Left ventricle myocardium superior (tissue), 1 donor: Measurements from ENCODE around the gene TASP1. TPM values are rescaled to one million over a fixed set of nuclear protein-coding genes. Genes with fewer than 3 reads are reported as not detected.

Experiments
- ATAC-seq: fragments of 200-7000 bp; cut with Tn5 transposase; one replicate; pipeline ENCODE4 v1.9.1; 2020; ENCODE audit warnings: mild to moderate bottlenecking, moderate library complexity
- DNase-seq: peaks from one replicate; pipeline ENCODE4 v3.0.0-alpha.2; 2020
- intact Hi-C: fragments of 100-400 bp; cut with micrococcal nuclease; formaldehyde crosslinking; loops from one replicate; pipeline ENCODE4 v1.11.0; 2022
- total RNA-seq: library from RNA; stranded (reverse); fragmentation: NEBNext Ultra II Directional; extraction: Animal tissue kit (Norgen Biotek cat#: 25700); gene quantifications from one replicate; pipeline ENCODE4 v1.2.1, GENCODE V29; 2021
- donor health status: DM: no; HTN: yes; CAD: no; lungs with severe emphysema.

TASP1 gene
- total RNA-seq, 1 donor from 2014 or later = 5.0 TPM

- DNase-seq (no peak), ATAC-seq (no peak)
- intact Hi-C loops = loop anchor here (10.0 kb wide), 1 partner anchor 80 kb away; no protein-coding TSS in a partner anchor
Measured at GRCh38 chr20:13464702-13465101, 174.0 kb downstream of the TASP1 start.

DNA sequence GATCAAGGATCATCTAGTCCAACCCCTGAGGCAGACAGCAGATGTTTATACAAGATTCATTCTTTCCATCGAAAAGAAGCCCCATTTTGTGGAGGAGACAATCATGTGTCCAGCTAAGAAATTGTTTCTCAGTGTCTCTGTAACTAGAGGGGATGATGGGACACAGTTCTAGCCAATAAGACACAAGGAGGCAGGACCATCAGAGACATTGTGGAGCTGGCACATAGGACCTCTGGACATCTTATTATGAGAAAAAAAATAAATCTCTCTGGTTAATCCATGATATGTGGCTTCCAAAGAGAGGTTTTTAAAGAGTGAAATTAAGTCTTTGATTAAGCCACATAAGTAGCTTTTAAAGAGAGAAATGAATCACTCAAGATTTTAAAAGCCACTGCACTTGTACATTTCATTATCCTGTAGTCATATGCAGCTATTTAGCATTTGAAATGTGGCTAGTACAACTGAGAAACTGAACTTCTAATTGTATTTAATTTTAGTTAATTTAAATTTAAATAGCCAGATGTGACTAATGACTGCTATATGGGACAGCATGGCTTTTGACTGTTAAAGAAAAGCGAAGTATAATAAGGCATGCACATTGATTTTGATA lies 176.8 kb downstream of the TASP1 start:
- ATAC-seq = no peak
- intact Hi-C loops = loop anchor here (10.0 kb wide), 1 partner anchor 83 kb away; no protein-coding TSS in a partner anchor
- DNase-seq = no peak

DNA sequence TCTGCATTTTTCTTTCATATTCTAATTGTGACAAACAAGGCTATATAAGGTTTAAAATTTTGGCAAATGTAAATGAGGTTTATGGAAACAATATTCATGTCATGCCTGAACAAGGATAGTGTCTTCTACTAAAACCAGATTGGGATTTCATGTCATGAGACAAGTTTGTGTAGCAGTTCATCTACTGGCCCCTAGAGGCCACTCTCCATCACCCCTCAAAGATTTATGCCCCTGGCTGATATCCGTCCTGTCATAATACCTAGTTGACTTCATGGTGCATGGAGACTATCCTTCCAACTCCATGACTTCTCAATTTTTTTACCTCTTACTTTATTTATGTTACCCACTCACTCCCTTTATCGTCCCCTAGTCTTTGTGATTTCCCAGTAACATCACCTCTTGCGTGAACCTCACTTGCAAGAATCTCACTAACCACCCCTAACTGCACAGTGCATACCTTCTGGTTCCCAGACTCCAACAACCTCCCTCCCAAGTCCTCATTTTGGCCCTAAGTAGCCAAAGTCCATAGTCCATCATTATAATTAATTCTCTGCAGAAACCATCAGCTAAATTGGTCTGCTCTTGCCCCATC lies 179.8 kb downstream of the TASP1 start:
- intact Hi-C loops = loop anchor here (5.0 kb wide), 1 partner anchor 313 kb away; no protein-coding TSS in a partner anchor
- ATAC-seq (peak; percentile 41), DNase-seq (no peak)

GRCh38 chr20:13457487-13457886 lies 181.2 kb downstream of the TASP1 start:
- DNase-seq (no peak), ATAC-seq (no peak)
- intact Hi-C loops = loop anchor here (5.0 kb wide), 1 partner anchor 315 kb away; no protein-coding TSS in a partner anchor

DNA sequence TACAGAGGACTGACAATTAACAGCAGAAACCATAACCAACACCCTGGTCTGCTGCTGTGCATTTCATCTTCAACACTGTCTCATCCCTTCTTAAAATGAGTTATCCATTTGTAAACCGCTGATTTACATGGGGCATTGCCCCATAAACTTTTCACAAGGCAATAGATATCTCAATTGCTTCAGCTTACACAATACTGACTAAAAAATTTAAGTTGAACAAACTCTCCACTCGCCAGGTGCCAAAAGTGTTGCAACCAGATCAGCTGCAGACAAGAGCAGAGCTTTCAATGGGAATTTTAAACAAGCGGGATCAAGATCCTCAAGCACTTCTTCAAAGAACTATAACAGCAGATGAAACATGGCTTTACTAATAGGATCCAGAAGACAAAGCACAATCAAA lies 183.0 kb downstream of the TASP1 start:
- no peak for DNase-seq
- intact Hi-C loops = loop anchor here (5.0 kb wide), 1 partner anchor 317 kb away; no protein-coding TSS in a partner anchor
- ATAC-seq = no peak

DNA sequence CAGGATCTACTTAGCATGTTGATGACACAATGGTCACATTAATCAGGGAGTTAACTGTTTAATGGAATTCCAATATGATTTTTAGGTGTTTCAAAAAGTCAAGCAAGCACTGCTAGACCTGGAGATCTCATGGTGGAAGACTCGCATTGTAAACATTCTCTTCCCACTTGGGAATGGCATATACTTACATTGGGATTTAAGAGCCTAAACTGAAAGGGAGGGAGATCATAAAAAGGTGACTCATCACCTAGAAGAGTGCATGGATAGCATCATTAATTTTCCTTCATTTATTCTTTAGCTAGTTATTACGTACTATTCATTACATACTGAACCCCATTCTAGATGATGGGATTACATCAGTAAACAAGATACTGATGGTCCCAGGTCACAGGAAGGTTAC lies 185.4 kb downstream of the TASP1 start:
- ATAC-seq (no peak), DNase-seq (no peak)
- intact Hi-C loops = no loop called here

DNA sequence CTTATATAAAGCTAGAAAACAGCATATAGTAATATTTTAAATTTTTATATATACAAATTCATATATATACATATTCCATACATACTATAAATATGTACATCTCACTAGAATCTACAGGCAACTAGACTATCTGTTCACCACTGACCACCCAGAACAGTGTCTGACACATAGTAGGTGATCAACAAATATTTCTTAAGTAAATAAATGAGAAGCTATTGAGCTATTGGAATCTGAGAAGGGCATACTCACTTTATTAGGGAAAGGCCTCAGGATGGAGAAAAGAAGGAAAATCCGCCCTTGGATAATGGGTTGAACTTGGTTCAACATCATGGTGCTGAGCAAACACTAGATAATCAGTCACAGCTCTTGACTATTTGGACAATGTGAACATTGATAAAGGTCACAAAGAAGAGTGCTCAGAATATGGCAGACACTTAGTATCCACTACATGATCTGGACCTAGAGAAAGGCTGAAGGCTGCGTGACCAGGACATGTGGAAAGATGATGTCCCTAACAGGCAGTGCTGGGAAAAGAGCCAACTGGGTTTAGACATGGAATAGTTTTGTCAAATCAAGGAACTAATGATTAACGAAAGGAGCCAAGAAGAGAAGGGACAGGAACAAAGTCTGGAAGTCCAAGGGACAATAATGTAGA lies 186.1 kb downstream of the TASP1 start:
- intact Hi-C loops = no loop called here

GRCh38 chr20:13449868-13450434 lies 188.8 kb downstream of the TASP1 start:
- intact Hi-C loops = no loop called here
- no peak for DNase-seq
- ATAC-seq = no peak

More for the DNA sequence above, 186.1 kb downstream of the TASP1 start:
- DNase-seq = no peak
- ATAC-seq = no peak

GRCh38 chr20:13447385-13448180 lies 191.1 kb downstream of the TASP1 start:
- DNase-seq (no peak), ATAC-seq (no peak)
- intact Hi-C loops = no loop called here

DNA sequence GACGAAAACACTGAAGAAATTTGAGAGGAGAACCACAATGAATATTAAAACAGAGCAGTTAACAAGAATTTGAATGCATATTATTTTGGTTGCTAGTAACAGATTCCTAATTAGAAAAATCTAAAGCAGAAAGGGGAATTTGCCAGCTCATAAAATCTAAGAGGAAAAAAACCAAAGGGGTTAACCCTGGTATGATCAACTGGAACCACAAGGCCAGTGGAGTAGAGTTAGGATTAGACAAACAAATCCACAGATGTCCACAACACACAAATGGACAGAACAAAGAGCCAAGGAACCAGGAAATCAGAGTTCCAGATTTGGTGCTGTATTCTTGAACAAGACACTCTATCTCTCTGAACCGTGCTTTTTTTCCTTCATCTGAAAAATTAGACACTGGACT lies 195.0 kb downstream of the TASP1 start:
- no peak for DNase-seq
- ATAC-seq = no peak
- intact Hi-C loops = no loop called here

GRCh38 chr20:13442986-13443385 lies 195.7 kb downstream of the TASP1 start:
- intact Hi-C loops = no loop called here
- DNase-seq = no peak
- ATAC-seq = no peak

DNA sequence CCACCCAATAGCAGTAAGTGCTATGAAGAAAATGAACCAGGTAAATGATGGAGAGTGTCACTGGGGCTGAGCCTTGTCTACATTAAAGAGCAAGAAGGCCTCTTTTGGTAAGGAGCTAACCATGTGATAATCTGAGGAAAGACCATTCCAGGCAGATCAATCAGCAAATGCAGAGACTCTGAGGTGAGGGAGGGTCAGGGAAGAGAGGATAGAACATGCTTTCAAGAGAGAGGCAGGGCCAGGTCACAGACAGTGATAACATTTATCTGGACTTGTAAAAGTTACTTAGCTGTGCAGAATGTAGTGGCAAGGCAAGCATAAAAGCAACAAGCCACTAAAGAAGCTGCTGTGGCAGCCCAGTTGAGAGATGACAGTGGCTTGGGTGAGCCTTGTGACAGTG lies 197.3 kb downstream of the TASP1 start:
- intact Hi-C loops = no loop called here
- ATAC-seq (no peak), DNase-seq (no peak)

- ATAC-seq = no peak
- intact Hi-C loops = no loop called here
- DNase-seq = no peak
Measured at GRCh38 chr20:13436530-13436929, 202.2 kb downstream of the TASP1 start.

DNA sequence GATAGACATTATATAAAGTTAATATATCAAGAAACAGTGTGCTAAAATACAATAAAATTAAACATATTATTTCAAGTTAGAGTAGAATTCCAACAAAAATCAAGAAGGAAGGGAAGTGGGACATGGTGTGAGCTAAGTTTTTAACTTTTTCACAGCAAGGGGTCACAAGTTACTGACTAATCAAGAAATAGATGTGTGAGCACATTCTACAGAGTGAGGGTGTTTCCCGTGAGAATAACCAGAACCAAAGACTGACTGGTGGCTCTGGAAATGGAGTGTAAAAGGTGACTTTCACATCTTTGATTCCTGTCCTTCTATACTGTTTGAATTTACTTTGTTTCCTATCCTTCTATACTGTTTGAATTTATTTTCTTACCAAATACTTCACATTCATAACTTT lies 206.6 kb downstream of the TASP1 start:
- intact Hi-C loops = no loop called here
- no peak for DNase-seq
- ATAC-seq = no peak

- intact Hi-C loops = no loop called here
- ATAC-seq (no peak), DNase-seq (no peak)
Measured at GRCh38 chr20:13430346-13431002, 208.3 kb downstream of the TASP1 start.

GRCh38 chr20:13428684-13429083 lies 210.0 kb downstream of the TASP1 start:
- intact Hi-C loops = no loop called here
- DNase-seq = no peak
- no peak for ATAC-seq

- ATAC-seq (no peak), DNase-seq (no peak)
- intact Hi-C loops = no loop called here
Measured at GRCh38 chr20:13426870-13427269, 211.9 kb downstream of the TASP1 start.

- no peak for ATAC-seq
- intact Hi-C loops = no loop called here
Measured at GRCh38 chr20:13425381-13426135, 213.2 kb downstream of the TASP1 start.

More at GRCh38 chr20:13425381-13426135, 213.2 kb downstream of the TASP1 start:
- DNase-seq = no peak
